SKM-1 treated with dmso at 0.1 percent for 144 hours (cell line): Measurements from ENCODE around the gene TMEM204.
"Not testable (repeated sequence)": the region's sequence is repeated elsewhere in the genome, so short reads cannot be mapped to it uniquely, and the experiment has no call there.

Experiments used
- DNase-seq: peaks from one replicate; lab custom pipeline; 2025; ENCODE audit not compliant: unreplicated experiment; lab: John Stamatoyannopoulos, UW

The TMEM204 gene

DNA sequence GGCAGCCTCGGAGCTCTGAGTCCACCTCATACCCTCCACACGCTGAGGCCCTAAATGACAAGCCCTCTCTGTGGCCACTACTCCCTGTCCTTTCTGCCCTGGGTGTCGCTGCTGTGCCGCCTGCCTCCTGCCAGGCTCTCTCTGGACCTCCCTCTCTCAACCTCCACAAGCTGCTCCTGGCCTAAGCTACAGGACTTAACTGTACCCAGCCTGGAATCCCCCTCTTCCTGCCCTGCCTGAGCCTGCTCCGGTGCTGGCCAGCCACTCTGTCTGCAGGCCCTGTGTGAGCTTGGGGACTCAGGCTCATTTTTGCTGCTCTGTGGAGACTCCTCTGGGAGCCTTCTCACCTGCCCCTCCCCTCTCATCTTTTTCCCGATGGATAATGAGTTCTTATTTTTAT is 56.9 kb downstream of the TMEM204 start:
- no peak for DNase-seq

DNA sequence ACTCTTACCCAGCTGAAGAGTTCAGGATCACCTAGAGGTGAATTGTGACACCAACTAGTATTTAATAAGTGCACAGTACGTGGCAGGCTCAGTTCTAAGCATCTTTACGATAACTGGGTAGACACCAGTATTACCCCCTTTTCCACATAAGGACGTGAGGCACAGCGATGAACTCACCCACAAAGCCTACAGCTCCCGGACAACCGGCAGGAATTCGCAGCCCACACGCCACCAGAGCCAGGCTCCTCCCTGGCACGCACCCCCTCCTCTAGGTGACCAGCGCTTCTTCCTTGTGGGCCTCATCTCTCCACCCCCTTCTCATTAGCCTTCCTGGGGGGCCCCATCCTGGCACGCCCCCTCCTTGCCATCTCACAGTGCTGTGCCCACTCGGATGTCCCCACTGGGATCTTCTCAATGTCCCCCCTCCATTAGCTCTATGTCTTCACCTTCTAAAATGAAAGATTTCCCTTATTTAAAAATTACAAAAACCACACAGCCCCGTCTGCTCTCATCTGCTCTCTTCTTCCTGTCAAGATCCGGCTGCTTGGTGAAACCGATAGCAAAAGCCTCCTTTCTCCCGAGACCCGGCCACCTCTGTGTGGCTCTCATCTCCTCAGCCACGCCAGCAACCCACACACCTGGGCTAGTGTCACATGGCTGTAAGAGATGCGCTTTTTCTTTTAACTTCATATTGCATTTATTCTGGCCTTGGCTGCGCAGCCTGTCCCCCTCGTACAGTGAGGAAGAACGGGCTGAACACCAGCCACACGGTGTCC is 57.7 kb downstream of the TMEM204 start:
- DNase-seq: no peak

DNA sequence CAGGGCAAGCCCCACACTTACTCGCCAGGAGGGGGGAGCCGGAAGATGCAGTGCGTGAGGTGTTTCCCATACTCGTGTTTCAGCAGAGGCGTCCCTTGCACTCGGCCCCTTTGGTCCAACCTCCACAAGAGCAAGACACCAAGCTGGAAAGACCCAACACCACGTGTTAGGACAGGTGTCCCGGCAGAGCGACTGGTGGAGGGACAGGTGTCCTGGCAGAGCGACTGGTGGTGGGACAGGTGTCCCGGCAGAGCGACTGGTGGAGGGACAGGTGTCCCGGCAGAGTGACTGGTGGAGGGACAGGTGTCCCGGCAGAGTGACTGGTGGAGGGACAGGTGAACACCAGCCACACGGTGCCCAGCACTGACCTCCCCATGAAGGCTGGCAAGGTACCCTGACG is 59.0 kb downstream of the TMEM204 start:
- no peak for DNase-seq

DNA sequence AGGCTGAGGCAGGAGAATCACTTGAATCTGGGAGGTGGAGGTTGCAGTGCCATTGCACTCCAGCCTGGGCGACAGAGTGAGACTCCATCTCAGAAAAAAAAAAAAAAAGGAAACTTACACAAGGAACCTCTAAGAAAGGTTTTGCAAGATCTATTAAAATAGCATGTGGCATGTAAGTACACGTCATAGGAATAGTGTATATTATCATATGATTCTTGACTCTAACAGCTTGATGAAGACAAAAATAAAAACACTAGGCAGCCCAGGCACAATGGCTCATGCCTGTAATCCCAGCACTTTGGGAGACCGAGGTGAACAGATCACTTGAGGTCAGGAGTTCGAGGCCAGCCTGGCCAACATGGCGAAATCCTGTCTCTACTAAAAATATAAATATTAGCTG is 62.0 kb downstream of the TMEM204 start:
- DNase-seq: not testable (repeated sequence)

DNA sequence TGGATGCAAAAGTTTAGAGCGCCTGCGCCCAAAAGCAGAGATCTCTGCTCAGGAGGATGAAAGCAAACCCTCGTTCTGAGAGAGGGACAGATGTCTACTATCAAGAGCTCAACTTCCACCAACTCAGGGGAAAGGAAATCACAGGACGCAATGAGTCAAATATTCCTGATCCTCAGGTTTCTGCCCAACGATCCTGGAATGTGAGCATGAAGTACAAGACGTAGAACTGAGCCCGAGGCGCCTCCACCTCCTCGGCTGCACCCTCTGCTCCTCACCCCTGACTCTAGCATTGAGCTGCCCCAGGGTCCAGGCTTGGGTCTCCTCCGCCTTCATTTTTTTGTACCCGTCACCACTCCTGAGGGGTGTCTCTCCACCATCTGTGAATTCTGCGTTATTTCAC is 63.0 kb downstream of the TMEM204 start:
- no peak for DNase-seq

DNA sequence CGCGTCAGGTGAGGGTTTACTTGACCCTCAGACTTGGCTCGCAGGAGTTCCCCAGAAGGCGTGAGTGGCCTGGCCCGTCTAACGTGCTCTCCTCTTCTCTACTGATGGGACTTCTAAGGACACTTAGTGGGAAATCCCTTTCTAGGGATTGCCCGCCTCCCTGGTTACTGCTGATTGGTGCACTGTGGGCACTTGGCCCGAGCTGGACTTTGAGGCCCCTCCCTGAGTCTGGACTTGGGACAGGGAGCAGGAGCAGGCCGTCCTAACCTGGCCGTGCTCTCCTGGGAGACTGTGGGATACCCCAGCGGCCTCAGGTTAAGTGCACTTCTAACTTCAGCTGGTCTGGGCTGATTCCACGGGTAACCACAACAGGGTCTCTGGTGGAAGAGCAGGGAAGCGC is 63.7 kb downstream of the TMEM204 start:
- DNase-seq: no peak

DNA sequence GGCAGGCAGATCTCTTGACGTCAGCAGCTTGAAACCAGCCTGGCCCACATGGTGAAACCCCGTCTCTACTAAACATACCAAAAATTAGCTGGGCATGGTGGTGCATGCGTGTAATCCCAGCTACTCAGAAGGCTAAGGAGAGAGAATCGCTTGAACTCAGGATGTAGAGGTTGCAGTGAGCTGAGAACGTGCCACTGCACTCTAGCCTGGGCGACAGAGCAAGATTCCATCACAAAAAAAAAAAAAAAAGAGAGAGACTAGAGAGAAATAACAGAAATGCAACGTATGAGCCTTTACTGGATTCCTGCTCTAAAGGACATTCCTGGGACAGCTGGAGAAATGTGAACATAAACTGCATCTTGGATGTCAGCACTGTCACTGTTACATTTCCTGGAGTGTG is 67.6 kb downstream of the TMEM204 start:
- DNase-seq: no peak

DNA sequence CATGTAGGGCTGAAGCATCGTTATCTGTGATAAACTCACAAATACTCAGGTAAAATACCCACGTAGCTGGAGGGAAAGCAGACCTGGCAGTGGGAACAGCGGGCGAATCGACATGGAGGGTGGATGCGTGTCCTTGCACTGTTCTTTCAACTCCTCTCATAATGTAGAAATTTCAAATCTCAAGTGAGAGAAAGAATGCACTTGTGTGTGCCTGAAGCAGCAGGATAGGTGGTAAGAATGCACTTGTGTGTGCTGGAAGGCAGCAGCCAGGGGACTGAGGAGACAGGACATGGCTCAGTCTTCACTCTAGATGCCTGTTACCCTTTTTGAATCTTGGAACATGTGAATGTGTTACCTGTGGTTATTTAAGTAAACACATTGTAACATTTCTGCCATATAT is 68.0 kb downstream of the TMEM204 start:
- no peak for DNase-seq

DNA sequence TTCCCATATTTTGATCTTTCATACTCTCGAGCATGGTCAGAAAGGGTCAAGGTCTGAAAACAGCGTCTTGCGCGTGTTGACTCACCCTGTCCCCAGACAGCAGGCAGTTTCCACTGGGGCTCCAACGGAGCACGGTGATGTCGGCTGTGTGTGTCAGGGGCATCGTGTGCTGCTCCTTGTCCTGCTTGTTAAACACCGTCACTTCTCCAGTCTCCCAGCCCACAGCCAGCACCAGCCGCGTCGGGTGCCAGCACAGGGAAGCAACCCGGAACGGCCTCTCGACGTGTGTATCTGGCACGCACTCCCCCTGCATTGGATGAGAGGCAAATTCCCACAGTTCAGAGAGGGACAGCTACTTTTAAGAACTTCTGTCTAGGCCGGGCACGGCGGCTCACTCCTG is 68.8 kb downstream of the TMEM204 start:
- DNase-seq: no peak
